Activated naive CD4-positive, alpha-beta T cell treated with anti-CD3 and anti-CD28 coated beads, Interleukin-2, amount 10 ng/mL, durations not matched to agents 7 days and 5 days (primary cell): ENCODE data around the gene CYP1B1.

Experiments
- CTCF ChIA-PET: fragments of 350-600 bp; sonication (Branson Sonifier 250); formaldehyde crosslinking; loops from one replicate; lab custom pipeline; 2021; ENCODE audit warnings: antibody characterized with exemption; lab: Charles Lee
- DNase-seq: peaks from one replicate; pipeline ENCODE4 v3.0.0-alpha.2; 2020
- H3K27ac Mint-ChIP-seq: one replicate; pipeline ENCODE4 v1.8.0; 2021; ENCODE audit warnings: mild to moderate bottlenecking, moderate library complexity, mixed read lengths
- H3K27me3 Mint-ChIP-seq: one replicate; pipeline ENCODE4 v1.8.0; 2021; ENCODE audit warnings: mild to moderate bottlenecking, mixed read lengths
- H3K36me3 Mint-ChIP-seq: one replicate; pipeline ENCODE4 v1.8.0; 2021; ENCODE audit warnings: mixed read lengths
- H3K4me1 Mint-ChIP-seq: one replicate; pipeline ENCODE4 v1.8.0; 2021; ENCODE audit warnings: mixed read lengths
- H3K4me3 Mint-ChIP-seq: one replicate; pipeline ENCODE4 v1.8.0; 2021; ENCODE audit warnings: mild to moderate bottlenecking, moderate library complexity, mixed read lengths
- H3K9me3 Mint-ChIP-seq: one replicate; pipeline ENCODE4 v1.8.0; 2021; ENCODE audit warnings: mixed read lengths

The CYP1B1 gene

GRCh38 chr2:38108907-38109731 is 33.2 kb upstream of the CYP1B1 start:
- Mint-ChIP-seq H3K36me3 (no peaks in the 10 kb centered on the region), H3K4me1 (peaks cover 18% of the 10 kb centered on the region), H3K27me3 (peaks cover 26% of the 10 kb centered on the region), H3K9me3 (no peaks in the 10 kb centered on the region), H3K27ac (no peak overlapping the region), H3K4me3 (no peak overlapping the region)
- CTCF ChIA-PET: interaction anchor here (0.9 to 1.4 kb wide), 3 partner anchors 33 to 164 kb away, joined by 3 to 4 read pairs (median 3); partner anchors contain the start of gene CYP1B1
- no peak for DNase-seq

- H3K9me3 Mint-ChIP-seq: peaks cover 5% of the 10 kb centered on the region
- no peak for DNase-seq
- no peak overlapping the region for H3K4me3 Mint-ChIP-seq
- peaks cover 18% of the 10 kb centered on the region for H3K4me1 Mint-ChIP-seq
- H3K27me3 Mint-ChIP-seq: peaks cover 21% of the 10 kb centered on the region
- CTCF ChIA-PET: interaction anchor here (0.8 kb wide), 1 partner anchor 12 kb away, joined by 3 read pairs; no protein-coding TSS in a partner anchor
- no peaks in the 10 kb centered on the region for H3K36me3 Mint-ChIP-seq
- no peak overlapping the region for H3K27ac Mint-ChIP-seq
Observed at GRCh38 chr2:38107738-38108410, 31.9 kb upstream of the CYP1B1 start.

- H3K27ac Mint-ChIP-seq: no peak overlapping the region
- DNase-seq: no peak
Observed at GRCh38 chr2:38106405-38107094, 30.6 kb upstream of the CYP1B1 start.

GRCh38 chr2:38105922-38106321 is 30.0 kb upstream of the CYP1B1 start:
- Mint-ChIP-seq H3K4me3 (no peak overlapping the region), H3K27ac (no peak overlapping the region), H3K27me3 (peaks cover 22% of the 10 kb centered on the region), H3K36me3 (no peaks in the 10 kb centered on the region), H3K4me1 (peaks cover 18% of the 10 kb centered on the region), H3K9me3 (peaks cover 5% of the 10 kb centered on the region)
- CTCF ChIA-PET: interaction anchor here (0.6 to 2.7 kb wide), 5 partner anchors 10 to 716 kb away, joined by 3 to 12 read pairs (median 3); partner anchors contain the start of gene CYP1B1
- no peak for DNase-seq

More at GRCh38 chr2:38106405-38107094, 30.6 kb upstream of the CYP1B1 start:
- CTCF ChIA-PET: interaction anchor here (0.6 to 2.7 kb wide), 2 partner anchors 30 to 716 kb away, joined by 3 to 12 read pairs; partner anchors contain the start of gene CYP1B1
- no peak overlapping the region for H3K4me3 Mint-ChIP-seq
- H3K9me3 Mint-ChIP-seq: peaks cover 5% of the 10 kb centered on the region
- H3K4me1 Mint-ChIP-seq: peaks cover 18% of the 10 kb centered on the region
- peaks cover 21% of the 10 kb centered on the region for H3K27me3 Mint-ChIP-seq
- no peaks in the 10 kb centered on the region for H3K36me3 Mint-ChIP-seq

- no peaks in the 10 kb centered on the region for H3K36me3 Mint-ChIP-seq
- no peak overlapping the region for H3K4me3 Mint-ChIP-seq
- peaks cover 5% of the 10 kb centered on the region for H3K9me3 Mint-ChIP-seq
- CTCF ChIA-PET: interaction anchor here (1.2 to 2.7 kb wide), 2 partner anchors 28 to 170 kb away, joined by 3 to 12 read pairs; partner anchors contain the start of gene CYP1B1
- peaks cover 29% of the 10 kb centered on the region for H3K27me3 Mint-ChIP-seq
- no peak overlapping the region for H3K27ac Mint-ChIP-seq
- no peak for DNase-seq
- H3K4me1 Mint-ChIP-seq: peaks cover 18% of the 10 kb centered on the region
Observed at GRCh38 chr2:38104598-38104997, 28.6 kb upstream of the CYP1B1 start.

- Mint-ChIP-seq H3K27me3 (peaks cover 56% of the 10 kb centered on the region), H3K9me3 (peaks cover 5% of the 10 kb centered on the region), H3K4me3 (no peak overlapping the region), H3K36me3 (no peaks in the 10 kb centered on the region), H3K4me1 (peaks cover 24% of the 10 kb centered on the region), H3K27ac (no peak overlapping the region)
- CTCF ChIA-PET: no interaction called here
- DNase-seq: no peak
Observed at GRCh38 chr2:38100328-38100727, 24.4 kb upstream of the CYP1B1 start.

- H3K4me3 Mint-ChIP-seq: no peak overlapping the region
- H3K9me3 Mint-ChIP-seq: peaks cover 5% of the 10 kb centered on the region
- no peak overlapping the region for H3K27ac Mint-ChIP-seq
- DNase-seq: no peak
- no peaks in the 10 kb centered on the region for H3K36me3 Mint-ChIP-seq
- CTCF ChIA-PET: interaction anchor here (4.5 kb wide), 1 partner anchor 23 kb away, joined by 18 read pairs; the partner anchor contains the start of gene CYP1B1
- peaks cover 64% of the 10 kb centered on the region for H3K27me3 Mint-ChIP-seq
- H3K4me1 Mint-ChIP-seq: peaks cover 24% of the 10 kb centered on the region
Observed at GRCh38 chr2:38099099-38100028, 23.4 kb upstream of the CYP1B1 start.

- Mint-ChIP-seq H3K4me3 (no peak overlapping the region), H3K9me3 (peaks cover 2% of the 10 kb centered on the region), H3K27me3 (peaks cover 61% of the 10 kb centered on the region), H3K36me3 (no peaks in the 10 kb centered on the region), H3K4me1 (peaks cover 24% of the 10 kb centered on the region), H3K27ac (no peak overlapping the region)
- no peak for DNase-seq
- CTCF ChIA-PET: interaction anchor here (0.9 to 4.5 kb wide), 2 partner anchors 15 to 22 kb away, joined by 3 to 18 read pairs; partner anchors contain the start of gene CYP1B1
Observed at GRCh38 chr2:38098421-38099098, 22.6 kb upstream of the CYP1B1 start.

- Mint-ChIP-seq H3K27me3 (peaks cover 61% of the 10 kb centered on the region), H3K36me3 (no peaks in the 10 kb centered on the region), H3K4me3 (no peak overlapping the region), H3K9me3 (no peaks in the 10 kb centered on the region), H3K4me1 (peaks cover 24% of the 10 kb centered on the region), H3K27ac (no peak overlapping the region)
- CTCF ChIA-PET: interaction anchor here (0.9 to 4.5 kb wide), 2 partner anchors 16 to 22 kb away, joined by 3 to 18 read pairs; partner anchors contain the start of gene CYP1B1
- no peak for DNase-seq
Observed at GRCh38 chr2:38097988-38098385, 22.0 kb upstream of the CYP1B1 start.

GRCh38 chr2:38097258-38097987 is 21.5 kb upstream of the CYP1B1 start:
- no peaks in the 10 kb centered on the region for H3K9me3 Mint-ChIP-seq
- H3K27me3 Mint-ChIP-seq: peaks cover 66% of the 10 kb centered on the region
- H3K36me3 Mint-ChIP-seq: no peaks in the 10 kb centered on the region
- CTCF ChIA-PET: interaction anchor here (0.9 to 4.5 kb wide), 2 partner anchors 16 to 21 kb away, joined by 3 to 18 read pairs; partner anchors contain the start of gene CYP1B1
- H3K4me3 Mint-ChIP-seq: no peak overlapping the region
- peaks cover 24% of the 10 kb centered on the region for H3K4me1 Mint-ChIP-seq
- H3K27ac Mint-ChIP-seq: no peak overlapping the region
- no peak for DNase-seq

- CTCF ChIA-PET: interaction anchor here (0.6 to 4.5 kb wide), 5 partner anchors 11 to 69 kb away, joined by 3 to 18 read pairs (median 3); partner anchors contain the start of gene CYP1B1
- no peak overlapping the region for H3K27ac Mint-ChIP-seq
- H3K9me3 Mint-ChIP-seq: no peaks in the 10 kb centered on the region
- peaks cover 69% of the 10 kb centered on the region for H3K27me3 Mint-ChIP-seq
- H3K4me1 Mint-ChIP-seq: peaks cover 24% of the 10 kb centered on the region
- no peak for DNase-seq
- no peak overlapping the region for H3K4me3 Mint-ChIP-seq
- no peaks in the 10 kb centered on the region for H3K36me3 Mint-ChIP-seq
Observed at GRCh38 chr2:38095996-38096861, 20.3 kb upstream of the CYP1B1 start.
